Measurements from ENCODE around the gene CELSR2. TPM values are rescaled to one million over a fixed set of nuclear protein-coding genes. Genes with fewer than 3 reads are reported as not detected.

The CELSR2 gene
- total RNA-seq, 2 experiments from 2014 or later: 2.7 to 3.1 TPM

DNA sequence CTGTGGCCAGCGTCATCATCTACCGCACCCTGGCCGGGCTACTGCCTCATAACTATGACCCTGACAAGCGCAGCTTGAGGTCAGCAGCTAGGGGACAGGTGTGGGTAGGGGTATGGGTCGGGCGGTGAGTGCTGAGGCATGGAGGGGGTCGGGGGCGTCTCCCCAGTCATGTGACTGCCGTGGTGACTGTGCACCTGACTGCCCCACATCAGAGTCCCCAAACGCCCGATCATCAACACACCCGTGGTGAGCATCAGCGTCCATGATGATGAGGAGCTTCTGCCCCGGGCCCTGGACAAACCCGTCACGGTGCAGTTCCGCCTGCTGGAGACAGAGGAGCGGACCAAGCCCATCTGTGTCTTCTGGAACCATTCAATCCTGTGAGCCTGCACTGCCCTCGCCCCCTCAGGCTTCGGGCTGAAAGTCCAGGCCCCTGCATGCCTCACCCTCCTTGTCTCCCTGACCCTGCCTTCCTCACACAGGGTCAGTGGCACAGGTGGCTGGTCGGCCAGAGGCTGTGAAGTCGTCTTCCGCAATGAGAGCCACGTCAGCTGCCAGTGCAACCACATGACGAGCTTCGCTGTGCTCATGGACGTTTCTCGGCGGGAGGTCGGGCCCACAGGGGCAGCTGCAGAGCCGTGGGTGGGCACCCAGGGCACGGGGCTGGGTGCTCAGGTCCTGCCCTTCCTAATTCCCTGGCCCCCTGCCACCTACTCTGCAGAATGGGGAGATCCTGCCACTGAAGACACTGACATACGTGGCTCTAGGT is 20.1 kb downstream of the CELSR2 start:
- Mint-ChIP-seq H3K4me1 (ENCODE audit: low read depth) (no peaks in the 10 kb centered on the region), H3K27me3 (no peaks in the 10 kb centered on the region), H3K4me3 (no peak overlapping the region), H3K36me3 (ENCODE audit: low read depth) (no peaks in the 10 kb centered on the region), H3K27ac (no peak overlapping the region), H3K9me3 (no peaks in the 10 kb centered on the region)
- no peak for ATAC-seq
- ChIA-PET POLR2A (no interaction called here), CTCF (interaction anchor here (0.7 to 2.5 kb wide), 2 partner anchors 68 to 129 kb away, joined by 3 to 11 read pairs; partner anchors contain the start of gene SORT1)
- DNase-seq: no peak
- intact Hi-C loops (cut with micrococcal nuclease): no loop called here
- TF ChIP-seq, protein P1, sequence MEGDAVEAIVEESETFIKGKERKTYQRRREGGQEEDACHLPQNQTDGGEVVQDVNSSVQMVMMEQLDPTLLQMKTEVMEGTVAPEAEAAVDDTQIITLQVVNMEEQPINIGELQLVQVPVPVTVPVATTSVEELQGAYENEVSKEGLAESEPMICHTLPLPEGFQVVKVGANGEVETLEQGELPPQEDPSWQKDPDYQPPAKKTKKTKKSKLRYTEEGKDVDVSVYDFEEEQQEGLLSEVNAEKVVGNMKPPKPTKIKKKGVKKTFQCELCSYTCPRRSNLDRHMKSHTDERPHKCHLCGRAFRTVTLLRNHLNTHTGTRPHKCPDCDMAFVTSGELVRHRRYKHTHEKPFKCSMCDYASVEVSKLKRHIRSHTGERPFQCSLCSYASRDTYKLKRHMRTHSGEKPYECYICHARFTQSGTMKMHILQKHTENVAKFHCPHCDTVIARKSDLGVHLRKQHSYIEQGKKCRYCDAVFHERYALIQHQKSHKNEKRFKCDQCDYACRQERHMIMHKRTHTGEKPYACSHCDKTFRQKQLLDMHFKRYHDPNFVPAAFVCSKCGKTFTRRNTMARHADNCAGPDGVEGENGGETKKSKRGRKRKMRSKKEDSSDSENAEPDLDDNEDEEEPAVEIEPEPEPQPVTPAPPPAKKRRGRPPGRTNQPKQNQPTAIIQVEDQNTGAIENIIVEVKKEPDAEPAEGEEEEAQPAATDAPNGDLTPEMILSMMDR (IDR thresholded peaks at IDR 0.05): no peak

DNA sequence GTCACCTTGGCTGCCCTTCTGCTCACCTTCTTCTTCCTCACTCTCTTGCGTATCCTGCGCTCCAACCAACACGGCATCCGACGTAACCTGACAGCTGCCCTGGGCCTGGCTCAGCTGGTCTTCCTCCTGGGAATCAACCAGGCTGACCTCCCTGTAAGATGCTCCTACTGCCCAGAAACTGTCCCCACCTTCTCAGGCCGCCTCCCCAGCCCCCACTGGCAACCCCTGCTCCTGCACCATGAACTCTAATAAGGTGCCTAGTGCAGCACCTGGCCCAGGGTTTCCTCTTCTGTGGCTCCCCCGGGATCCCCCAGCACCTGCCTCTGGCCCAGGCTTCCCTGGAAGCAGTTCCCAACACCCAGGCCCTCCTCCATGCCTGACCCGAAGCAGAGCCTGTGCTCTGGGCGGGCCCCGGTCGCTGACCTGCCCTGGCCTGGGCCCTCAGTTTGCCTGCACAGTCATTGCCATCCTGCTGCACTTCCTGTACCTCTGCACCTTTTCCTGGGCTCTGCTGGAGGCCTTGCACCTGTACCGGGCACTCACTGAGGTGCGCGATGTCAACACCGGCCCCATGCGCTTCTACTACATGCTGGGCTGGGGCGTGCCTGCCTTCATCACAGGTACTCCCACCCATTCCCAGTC is 20.8 kb downstream of the CELSR2 start:
- no peaks in the 10 kb centered on the region for H3K9me3 Mint-ChIP-seq
- H3K4me1 Mint-ChIP-seq (ENCODE audit: low read depth): no peaks in the 10 kb centered on the region
- H3K27me3 Mint-ChIP-seq: no peaks in the 10 kb centered on the region
- no peak overlapping the region for H3K4me3 Mint-ChIP-seq
- no peaks in the 10 kb centered on the region for H3K36me3 Mint-ChIP-seq (ENCODE audit: low read depth)
- CTCF ChIA-PET: interaction anchor here (2.5 kb wide), 1 partner anchor 129 kb away, joined by 11 read pairs; the partner anchor contains the start of gene SORT1
- no peak for ATAC-seq
- no peak overlapping the region for H3K27ac Mint-ChIP-seq
- POLR2A ChIA-PET: no interaction called here
- no peak for DNase-seq
- intact Hi-C loops (cut with micrococcal nuclease): no loop called here
- TF ChIP-seq, protein P1 (IDR thresholded peaks at IDR 0.05): no peak

DNA sequence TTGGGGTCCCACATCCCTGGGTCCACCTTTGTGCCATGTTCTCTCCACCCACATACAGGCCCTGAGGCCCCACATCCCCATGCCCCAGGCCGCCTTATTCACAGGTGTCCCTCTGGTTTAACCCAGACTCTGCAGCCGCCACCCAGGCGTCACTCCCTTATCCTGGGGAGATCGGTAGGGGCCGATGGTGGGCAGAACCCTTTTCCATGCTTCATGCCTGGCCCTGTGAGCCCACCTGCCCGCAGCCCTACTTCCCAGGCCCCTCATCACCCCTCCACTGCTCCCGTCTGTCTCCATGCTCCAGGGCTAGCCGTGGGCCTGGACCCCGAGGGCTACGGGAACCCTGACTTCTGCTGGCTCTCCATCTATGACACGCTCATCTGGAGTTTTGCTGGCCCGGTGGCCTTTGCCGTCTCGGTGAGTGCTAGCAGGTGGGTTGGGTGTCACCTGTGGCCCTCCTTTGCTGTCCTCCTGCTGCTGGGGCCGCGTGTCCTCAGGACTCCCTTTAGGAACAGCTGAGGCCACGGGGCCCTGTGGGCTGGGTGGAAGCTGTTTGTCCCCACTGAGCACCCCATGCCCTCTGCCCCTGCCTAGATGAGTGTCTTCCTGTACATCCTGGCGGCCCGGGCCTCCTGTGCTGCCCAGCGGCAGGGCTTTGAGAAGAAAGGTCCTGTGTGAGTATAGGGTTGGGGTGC is 21.4 kb downstream of the CELSR2 start:
- DNase-seq: no peak
- intact Hi-C loops (cut with micrococcal nuclease): no loop called here

DNA sequence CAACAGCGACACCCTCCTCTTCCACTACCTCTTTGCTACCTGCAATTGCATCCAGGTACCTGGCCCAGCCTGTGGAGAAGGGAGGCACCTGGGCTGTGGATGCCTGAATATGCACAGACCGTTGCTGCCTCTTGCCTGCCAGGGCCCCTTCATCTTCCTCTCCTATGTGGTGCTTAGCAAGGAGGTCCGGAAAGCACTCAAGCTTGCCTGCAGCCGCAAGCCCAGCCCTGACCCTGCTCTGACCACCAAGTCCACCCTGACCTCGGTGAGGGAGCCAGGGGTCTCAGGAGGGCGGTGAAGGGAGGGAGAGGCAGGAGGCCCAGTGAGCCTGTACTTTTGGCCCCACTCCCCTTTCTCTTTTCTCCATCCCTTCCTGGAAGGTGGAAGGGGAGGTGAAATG is 22.1 kb downstream of the CELSR2 start:
- H3K4me1 Mint-ChIP-seq (ENCODE audit: low read depth): no peaks in the 10 kb centered on the region
- TF ChIP-seq, protein P1 (IDR thresholded peaks at IDR 0.05): no peak

More for the DNA sequence above, 21.4 kb downstream of the CELSR2 start:
- no peak overlapping the region for H3K27ac Mint-ChIP-seq
- ATAC-seq: no peak
- ChIA-PET POLR2A (no interaction called here), CTCF (no interaction called here)
- no peaks in the 10 kb centered on the region for H3K27me3 Mint-ChIP-seq
- no peaks in the 10 kb centered on the region for H3K4me1 Mint-ChIP-seq (ENCODE audit: low read depth)
- H3K36me3 Mint-ChIP-seq (ENCODE audit: low read depth): no peaks in the 10 kb centered on the region
- no peaks in the 10 kb centered on the region for H3K9me3 Mint-ChIP-seq
- TF ChIP-seq, protein P1 (IDR thresholded peaks at IDR 0.05): no peak
- no peak overlapping the region for H3K4me3 Mint-ChIP-seq

More for the DNA sequence above, 22.1 kb downstream of the CELSR2 start:
- H3K4me3 Mint-ChIP-seq: no peak overlapping the region
- no peak for DNase-seq
- H3K36me3 Mint-ChIP-seq (ENCODE audit: low read depth): no peaks in the 10 kb centered on the region
- POLR2A ChIA-PET: no interaction called here
- CTCF ChIA-PET: no interaction called here
- no peak overlapping the region for H3K27ac Mint-ChIP-seq
- no peak for ATAC-seq
- H3K27me3 Mint-ChIP-seq: no peaks in the 10 kb centered on the region
- intact Hi-C loops (cut with micrococcal nuclease): no loop called here
- H3K9me3 Mint-ChIP-seq: no peaks in the 10 kb centered on the region

Data from activated CD8-positive, alpha-beta T cell treated with anti-CD3 and anti-CD28 coated beads for 36 hours (primary cell).